Measurements from ENCODE around the gene ZNF516.

The ZNF516 gene

GRCh38 chr18:76386071-76386470, 109.0 kb downstream of the ZNF516 start:
- no peak for ATAC-seq (ENCODE audit: low read depth)
- H3K4me3 ChIP-seq (ENCODE audit: severe bottlenecking): no peak overlapping the region
- no peak overlapping the region for H3K27ac ChIP-seq (ENCODE audit: poor library complexity, severe bottlenecking)

GRCh38 chr18:76385681-76385975, 109.4 kb downstream of the ZNF516 start:
- no peaks in the 10 kb centered on the region for H3K9me3 ChIP-seq (ENCODE audit: severe bottlenecking)
- no peaks in the 10 kb centered on the region for H3K27me3 ChIP-seq (ENCODE audit: insufficient read depth, poor library complexity, severe bottlenecking)
- no peak overlapping the region for H3K4me3 ChIP-seq (ENCODE audit: severe bottlenecking)
- ATAC-seq (ENCODE audit: low read depth) (no peak), DNase-seq (ENCODE audit: low spot score) (peak; percentile 24)
- H3K36me3 ChIP-seq (ENCODE audit: low read depth): no peaks in the 10 kb centered on the region
- H3K27ac ChIP-seq (ENCODE audit: poor library complexity, severe bottlenecking): no peak overlapping the region
- no peak for TF ChIP-seq CTCF (IDR thresholded peaks at IDR 0.05; ENCODE audit: poor library complexity, severe bottlenecking)
- H3K4me1 ChIP-seq (ENCODE audit: insufficient read depth, poor library complexity, severe bottlenecking): no peaks in the 10 kb centered on the region

More at GRCh38 chr18:76386071-76386470, 109.0 kb downstream of the ZNF516 start:
- H3K27me3 ChIP-seq (ENCODE audit: insufficient read depth, poor library complexity, severe bottlenecking): no peaks in the 10 kb centered on the region
- no peaks in the 10 kb centered on the region for H3K9me3 ChIP-seq (ENCODE audit: severe bottlenecking)
- H3K36me3 ChIP-seq (ENCODE audit: low read depth): no peaks in the 10 kb centered on the region
- DNase-seq (ENCODE audit: low spot score): peak; percentile 44
- TF ChIP-seq CTCF (IDR thresholded peaks at IDR 0.05; ENCODE audit: poor library complexity, severe bottlenecking): no peak
- no peaks in the 10 kb centered on the region for H3K4me1 ChIP-seq (ENCODE audit: insufficient read depth, poor library complexity, severe bottlenecking)

- H3K36me3 ChIP-seq (ENCODE audit: low read depth): no peaks in the 10 kb centered on the region; the same call in 1 of the 2 replicates
- H3K27me3 ChIP-seq (ENCODE audit: insufficient read depth, poor library complexity, severe bottlenecking): no peaks in the 10 kb centered on the region
- no peak for TF ChIP-seq CTCF (IDR thresholded peaks at IDR 0.05; ENCODE audit: poor library complexity, severe bottlenecking)
- no peak overlapping the region for H3K4me3 ChIP-seq (ENCODE audit: severe bottlenecking)
- peak; percentile 52 for DNase-seq (ENCODE audit: low spot score)
- H3K27ac ChIP-seq (ENCODE audit: poor library complexity, severe bottlenecking): no peak overlapping the region
- no peaks in the 10 kb centered on the region for H3K4me1 ChIP-seq (ENCODE audit: insufficient read depth, poor library complexity, severe bottlenecking)
- H3K9me3 ChIP-seq (ENCODE audit: severe bottlenecking): no peaks in the 10 kb centered on the region
- no peak for ATAC-seq (ENCODE audit: low read depth)
Measured at GRCh38 chr18:76384861-76385680, 110.0 kb downstream of the ZNF516 start.

GRCh38 chr18:76384114-76384790, 110.8 kb downstream of the ZNF516 start:
- Histone ChIP-seq H3K9me3 (ENCODE audit: severe bottlenecking) (no peaks in the 10 kb centered on the region), H3K36me3 (ENCODE audit: low read depth) (no peaks in the 10 kb centered on the region; the same call in 1 of the 2 replicates), H3K4me3 (ENCODE audit: severe bottlenecking) (no peak overlapping the region), H3K4me1 (ENCODE audit: insufficient read depth, poor library complexity, severe bottlenecking) (no peaks in the 10 kb centered on the region), H3K27me3 (ENCODE audit: insufficient read depth, poor library complexity, severe bottlenecking) (no peaks in the 10 kb centered on the region), H3K27ac (ENCODE audit: poor library complexity, severe bottlenecking) (no peak overlapping the region)
- ATAC-seq (ENCODE audit: low read depth) (no peak), DNase-seq (ENCODE audit: low spot score) (peak; percentile 34)
- no peak for TF ChIP-seq CTCF (IDR thresholded peaks at IDR 0.05; ENCODE audit: poor library complexity, severe bottlenecking)

GRCh38 chr18:76383636-76384035, 111.4 kb downstream of the ZNF516 start:
- no peaks in the 10 kb centered on the region for H3K9me3 ChIP-seq (ENCODE audit: severe bottlenecking)
- no peak overlapping the region for H3K4me3 ChIP-seq (ENCODE audit: severe bottlenecking)
- no peaks in the 10 kb centered on the region for H3K4me1 ChIP-seq (ENCODE audit: insufficient read depth, poor library complexity, severe bottlenecking)
- no peak overlapping the region for H3K27ac ChIP-seq (ENCODE audit: poor library complexity, severe bottlenecking)
- DNase-seq (ENCODE audit: low spot score): peak; percentile 51
- no peak for TF ChIP-seq CTCF (IDR thresholded peaks at IDR 0.05; ENCODE audit: poor library complexity, severe bottlenecking)
- H3K36me3 ChIP-seq (ENCODE audit: low read depth): peaks cover 3% of the 10 kb centered on the region
- H3K27me3 ChIP-seq (ENCODE audit: insufficient read depth, poor library complexity, severe bottlenecking): no peaks in the 10 kb centered on the region
- no peak for ATAC-seq (ENCODE audit: low read depth)

All from RWPE2 (cell line).